Measurements from ENCODE around the gene PLLP. TPM values are rescaled to one million over a fixed set of nuclear protein-coding genes. Genes with fewer than 3 reads are reported as not detected.

The PLLP gene
- total RNA-seq, 4 donors from 2014 or later, result 0.51 to 3.0 (median 2.2) TPM

GRCh38 chr16:57318240-57318970, 33.9 kb upstream of the PLLP start:
- TF ChIP-seq, protein P1, sequence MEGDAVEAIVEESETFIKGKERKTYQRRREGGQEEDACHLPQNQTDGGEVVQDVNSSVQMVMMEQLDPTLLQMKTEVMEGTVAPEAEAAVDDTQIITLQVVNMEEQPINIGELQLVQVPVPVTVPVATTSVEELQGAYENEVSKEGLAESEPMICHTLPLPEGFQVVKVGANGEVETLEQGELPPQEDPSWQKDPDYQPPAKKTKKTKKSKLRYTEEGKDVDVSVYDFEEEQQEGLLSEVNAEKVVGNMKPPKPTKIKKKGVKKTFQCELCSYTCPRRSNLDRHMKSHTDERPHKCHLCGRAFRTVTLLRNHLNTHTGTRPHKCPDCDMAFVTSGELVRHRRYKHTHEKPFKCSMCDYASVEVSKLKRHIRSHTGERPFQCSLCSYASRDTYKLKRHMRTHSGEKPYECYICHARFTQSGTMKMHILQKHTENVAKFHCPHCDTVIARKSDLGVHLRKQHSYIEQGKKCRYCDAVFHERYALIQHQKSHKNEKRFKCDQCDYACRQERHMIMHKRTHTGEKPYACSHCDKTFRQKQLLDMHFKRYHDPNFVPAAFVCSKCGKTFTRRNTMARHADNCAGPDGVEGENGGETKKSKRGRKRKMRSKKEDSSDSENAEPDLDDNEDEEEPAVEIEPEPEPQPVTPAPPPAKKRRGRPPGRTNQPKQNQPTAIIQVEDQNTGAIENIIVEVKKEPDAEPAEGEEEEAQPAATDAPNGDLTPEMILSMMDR (IDR thresholded peaks at IDR 0.05; ENCODE audit: low read depth), result no peak

GRCh38 chr16:57316390-57317017, 32.0 kb upstream of the PLLP start:
- TF ChIP-seq, protein P1 (IDR thresholded peaks at IDR 0.05; ENCODE audit: low read depth), result no peak

DNA sequence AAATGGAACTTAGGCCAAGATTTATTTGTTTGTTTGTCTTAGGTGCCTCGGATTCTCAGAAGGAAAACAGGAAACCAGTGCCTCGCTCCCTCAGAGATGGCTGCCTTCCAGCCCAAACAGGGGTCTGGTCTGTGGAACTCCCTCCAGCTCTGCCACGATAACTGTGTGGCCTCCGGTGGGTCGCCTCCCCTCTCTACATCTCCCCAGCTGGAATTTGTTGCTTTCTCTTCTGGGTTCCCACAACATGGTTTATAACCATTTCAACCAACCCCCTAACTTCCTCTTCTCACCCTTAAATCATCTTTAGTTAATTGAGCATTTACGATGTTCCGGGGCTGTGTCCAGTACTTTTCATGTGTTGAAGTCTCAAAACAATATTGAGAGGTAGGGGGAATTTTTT, 30.9 kb upstream of the PLLP start:
- TF ChIP-seq, protein P1 (IDR thresholded peaks at IDR 0.05; ENCODE audit: low read depth), result no peak

- TF ChIP-seq, protein P1 (IDR thresholded peaks at IDR 0.05; ENCODE audit: low read depth), result no peak
Observed at GRCh38 chr16:57314161-57314785, 29.8 kb upstream of the PLLP start.

GRCh38 chr16:57313509-57313908, 29.0 kb upstream of the PLLP start:
- TF ChIP-seq, protein P1 (IDR thresholded peaks at IDR 0.05; ENCODE audit: low read depth), result no peak

DNA sequence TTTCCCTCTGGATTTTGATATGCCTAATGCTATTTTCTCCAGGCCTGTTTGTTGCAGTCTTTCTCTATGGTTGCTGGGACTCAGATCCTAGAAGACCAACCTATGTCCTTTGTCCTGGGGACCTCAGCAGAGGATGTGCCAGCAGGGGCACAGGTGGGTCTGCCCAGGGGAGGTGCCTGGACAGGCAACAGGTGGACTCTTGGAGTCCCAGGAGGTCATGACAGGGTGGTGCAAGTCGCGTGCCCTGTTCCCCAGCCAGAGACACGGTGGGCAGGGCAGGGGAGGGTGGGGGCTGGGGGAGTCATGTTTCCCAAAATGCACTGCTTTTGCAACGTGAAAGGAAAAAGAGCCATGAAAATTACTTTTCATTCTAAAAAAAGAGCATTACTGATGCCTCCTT, 26.3 kb upstream of the PLLP start:
- TF ChIP-seq, protein P1 (IDR thresholded peaks at IDR 0.05; ENCODE audit: low read depth), result no peak

- TF ChIP-seq, protein P1 (IDR thresholded peaks at IDR 0.05; ENCODE audit: low read depth), result no peak
Observed at GRCh38 chr16:57308041-57308440, 23.6 kb upstream of the PLLP start.

All from subcutaneous adipose tissue (tissue), 4 donors.